KG1 (cell line): Measurements from ENCODE around the gene PLA2G4E.
A peak's percentile ranks its signal among the peaks of the same experiment; 100 is the strongest.

Experiments
- DNase-seq: peaks from one replicate; lab custom pipeline; 2025; lab: John Stamatoyannopoulos, UW

Gene PLA2G4E, protein sequence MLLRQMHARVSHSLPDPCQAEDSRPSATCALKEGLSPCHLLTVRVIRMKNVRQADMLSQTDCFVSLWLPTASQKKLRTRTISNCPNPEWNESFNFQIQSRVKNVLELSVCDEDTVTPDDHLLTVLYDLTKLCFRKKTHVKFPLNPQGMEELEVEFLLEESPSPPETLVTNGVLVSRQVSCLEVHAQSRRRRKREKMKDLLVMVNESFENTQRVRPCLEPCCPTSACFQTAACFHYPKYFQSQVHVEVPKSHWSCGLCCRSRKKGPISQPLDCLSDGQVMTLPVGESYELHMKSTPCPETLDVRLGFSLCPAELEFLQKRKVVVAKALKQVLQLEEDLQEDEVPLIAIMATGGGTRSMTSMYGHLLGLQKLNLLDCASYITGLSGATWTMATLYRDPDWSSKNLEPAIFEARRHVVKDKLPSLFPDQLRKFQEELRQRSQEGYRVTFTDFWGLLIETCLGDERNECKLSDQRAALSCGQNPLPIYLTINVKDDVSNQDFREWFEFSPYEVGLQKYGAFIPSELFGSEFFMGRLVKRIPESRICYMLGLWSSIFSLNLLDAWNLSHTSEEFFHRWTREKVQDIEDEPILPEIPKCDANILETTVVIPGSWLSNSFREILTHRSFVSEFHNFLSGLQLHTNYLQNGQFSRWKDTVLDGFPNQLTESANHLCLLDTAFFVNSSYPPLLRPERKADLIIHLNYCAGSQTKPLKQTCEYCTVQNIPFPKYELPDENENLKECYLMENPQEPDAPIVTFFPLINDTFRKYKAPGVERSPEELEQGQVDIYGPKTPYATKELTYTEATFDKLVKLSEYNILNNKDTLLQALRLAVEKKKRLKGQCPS

DNA sequence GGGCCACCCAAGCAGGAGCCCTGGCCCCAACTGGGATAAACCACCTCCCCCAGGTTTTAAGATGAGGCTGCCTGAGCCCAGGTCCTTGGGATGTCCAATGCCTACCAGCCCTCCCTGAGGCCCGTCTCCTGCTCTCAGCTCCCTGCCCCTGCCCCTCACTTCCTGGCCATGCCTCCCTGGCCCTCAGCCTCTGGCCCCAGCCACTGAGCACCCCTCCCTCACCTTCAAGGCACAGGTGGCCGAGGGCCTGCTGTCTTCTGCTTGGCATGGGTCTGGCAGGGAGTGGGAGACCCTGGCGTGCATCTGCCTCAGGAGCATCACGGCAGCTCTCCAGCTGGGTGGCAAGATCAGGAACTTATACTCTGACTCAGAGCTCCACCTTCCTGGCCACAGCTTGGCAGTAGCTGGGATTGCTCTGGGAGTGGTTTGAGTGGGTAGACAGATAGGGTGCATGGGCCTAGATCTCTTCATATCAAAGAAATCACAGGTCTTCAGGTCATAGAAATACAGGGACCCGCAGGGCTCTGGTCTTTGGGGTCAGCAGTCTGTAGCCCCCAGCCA, at the start of gene PLA2G4E:
Gene PLA2G4E (minus strand): TSS at position 330 of the 561 bp plus-strand sequence. CDS start 12 bp downstream, at position 318.
- no peak for DNase-seq

DNA sequence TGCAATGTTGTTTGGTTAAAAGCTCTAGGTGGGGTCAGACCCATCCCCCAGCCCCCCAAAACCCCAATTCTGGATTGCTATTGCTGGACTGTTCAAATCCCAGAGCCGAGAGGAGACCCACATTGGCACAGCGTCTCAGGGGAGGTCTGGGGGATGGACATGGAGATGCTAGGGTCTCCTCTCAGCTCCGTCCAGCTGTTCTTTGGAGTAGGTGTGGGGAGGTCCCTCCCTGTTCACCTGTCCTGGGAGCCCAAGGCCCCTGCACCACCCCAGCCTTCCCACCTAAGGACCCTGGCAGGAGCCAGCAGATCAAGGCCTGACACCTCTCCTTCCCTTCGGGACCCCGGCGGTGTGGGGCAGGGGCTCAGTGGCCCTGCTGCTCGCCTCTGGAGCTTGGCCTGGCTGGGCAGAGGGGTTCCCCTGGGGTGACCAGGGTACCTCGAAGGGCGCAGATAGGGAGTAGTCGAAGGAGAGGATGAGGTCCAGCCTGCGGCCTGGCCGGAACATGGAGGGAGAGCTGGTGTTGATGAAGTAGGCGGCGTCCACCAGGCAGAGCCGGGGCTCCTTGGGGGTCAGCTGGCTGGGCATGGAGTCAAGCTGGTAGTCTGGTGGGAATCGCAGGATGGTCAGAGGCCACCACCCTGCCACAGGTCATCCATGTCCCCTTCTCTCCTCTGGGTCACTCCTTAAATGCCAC, 49.6 kb upstream of the PLA2G4E start:
- no peak for DNase-seq

DNA sequence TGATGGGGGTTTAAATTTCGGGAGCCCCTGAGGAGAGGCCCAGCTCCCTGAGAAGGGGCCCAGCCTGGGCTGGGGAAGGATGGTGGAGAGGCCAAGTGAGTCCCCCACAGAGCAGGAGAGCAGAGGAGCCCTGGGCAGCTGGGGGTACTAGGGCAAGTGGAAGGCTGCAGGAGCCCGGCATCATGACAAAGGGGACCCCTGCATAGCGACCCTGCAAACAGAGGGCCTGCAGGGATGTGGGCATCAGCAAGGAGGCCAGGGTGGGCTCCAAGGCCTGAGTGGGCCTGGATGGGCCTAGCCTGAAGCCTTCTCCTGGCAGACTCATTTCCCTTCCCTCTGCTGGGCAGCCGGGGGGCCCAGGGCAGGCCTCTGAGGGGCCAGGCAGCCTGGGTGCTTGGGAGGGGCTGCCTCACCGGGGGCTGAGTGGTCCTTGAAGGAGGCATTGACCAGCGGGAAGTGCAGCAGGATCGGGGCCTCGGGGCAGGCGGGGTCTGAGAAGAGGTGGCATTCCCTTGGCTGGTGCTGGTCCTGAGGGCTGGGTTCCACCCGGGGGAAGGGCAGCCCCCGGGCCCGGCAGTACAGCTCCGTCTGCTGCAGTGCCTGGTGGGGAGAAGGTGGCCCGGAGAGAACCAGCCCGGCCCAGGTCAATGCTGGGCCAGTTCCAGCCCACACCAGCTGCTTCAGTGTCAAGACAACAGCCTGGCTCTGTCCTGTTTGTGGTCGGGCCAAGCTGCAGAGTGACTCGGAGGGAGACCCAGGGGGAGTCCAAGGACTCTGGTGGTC, 48.8 kb upstream of the PLA2G4E start:
- DNase-seq, result no peak

DNA sequence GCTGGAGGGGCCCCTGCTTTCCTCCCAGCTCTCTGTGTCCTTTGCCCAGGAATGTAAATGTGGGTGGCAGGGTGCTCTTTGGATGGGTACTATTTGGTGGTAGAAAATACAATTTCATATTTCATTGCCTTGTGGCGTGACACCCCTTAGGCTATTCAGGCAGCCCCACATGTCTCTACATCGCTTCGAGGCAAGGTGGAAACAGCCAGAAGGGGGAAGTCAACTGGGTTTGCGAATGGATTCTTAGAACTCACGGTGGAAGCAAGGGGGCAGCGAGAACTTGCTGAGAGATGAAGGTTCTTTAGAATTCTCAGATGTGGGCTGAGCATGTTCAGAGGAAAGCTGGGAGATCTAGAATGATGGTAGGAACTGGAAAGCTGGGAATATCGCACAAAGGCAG, 48.2 kb upstream of the PLA2G4E start:
- DNase-seq, result no peak

DNA sequence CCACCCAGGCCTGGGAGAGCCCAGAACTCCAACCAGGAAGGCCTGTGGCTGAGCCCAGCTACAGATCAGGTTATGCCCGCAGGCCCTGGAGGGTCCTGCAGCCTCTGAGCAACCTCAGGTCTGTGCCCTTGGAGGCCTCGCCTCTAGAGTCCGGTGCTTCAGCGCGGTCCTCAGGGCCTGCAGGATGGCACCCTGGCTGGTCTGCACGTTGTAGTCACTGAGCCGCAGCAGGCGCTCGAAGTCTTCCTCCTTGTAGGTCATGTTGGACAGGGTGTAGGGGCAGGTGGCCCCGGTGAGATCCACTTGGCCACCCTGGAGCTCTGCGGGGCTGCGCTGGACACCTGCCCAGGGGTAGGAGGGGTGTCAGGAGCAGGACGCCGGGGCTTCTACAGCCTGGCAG, 47.8 kb upstream of the PLA2G4E start:
- DNase-seq, result no peak

DNA sequence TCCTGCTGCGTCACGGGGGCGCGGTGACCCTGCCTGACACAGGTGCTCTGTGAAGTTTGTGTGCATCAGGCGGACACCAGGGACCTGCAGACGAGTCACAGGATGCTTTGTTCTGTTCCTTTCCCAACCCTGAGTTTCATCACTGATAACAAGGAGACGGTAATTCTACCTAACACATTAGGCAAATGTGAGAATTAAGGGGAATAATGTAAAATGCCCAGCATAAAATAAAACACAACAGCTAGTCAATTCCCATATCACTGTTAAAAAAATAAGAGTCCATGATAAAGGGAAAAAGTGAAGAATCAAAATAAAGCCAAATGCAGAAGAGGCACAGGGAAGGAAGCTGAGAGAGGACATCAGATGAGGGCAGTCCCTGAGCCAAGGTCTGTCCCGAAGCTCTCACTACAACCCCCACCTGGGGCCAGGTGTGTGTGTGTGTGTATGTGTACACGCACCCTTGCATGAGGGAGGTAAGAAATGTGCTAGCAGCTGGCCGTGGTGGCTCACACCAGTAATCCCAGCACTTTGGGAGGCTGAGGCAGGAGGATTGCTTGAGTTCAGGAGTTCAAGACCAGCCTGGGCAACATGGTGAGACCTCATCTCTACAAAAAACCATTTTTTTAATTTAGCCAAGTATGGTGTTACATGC, 46.0 kb upstream of the PLA2G4E start:
- no peak for DNase-seq

DNA sequence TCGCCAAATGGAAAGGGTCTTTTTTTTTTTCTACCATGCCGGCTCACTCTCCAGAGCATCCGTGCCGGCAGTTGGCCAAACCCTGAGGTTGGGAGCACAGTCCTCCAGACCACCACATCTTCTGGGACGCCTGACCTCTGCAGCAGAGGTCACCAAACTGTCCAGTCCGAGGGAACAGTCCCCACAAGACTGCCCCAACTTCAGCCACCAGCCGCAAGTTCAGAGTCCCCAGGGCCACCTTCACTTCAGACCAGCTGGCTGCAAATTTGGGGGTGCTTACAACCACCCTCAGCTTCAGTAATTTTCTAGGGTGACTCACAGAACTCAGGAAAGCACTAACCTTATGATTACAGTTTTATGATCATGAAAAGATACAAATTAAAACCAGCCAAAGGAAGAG, 44.6 kb upstream of the PLA2G4E start:
- DNase-seq, result no peak

DNA sequence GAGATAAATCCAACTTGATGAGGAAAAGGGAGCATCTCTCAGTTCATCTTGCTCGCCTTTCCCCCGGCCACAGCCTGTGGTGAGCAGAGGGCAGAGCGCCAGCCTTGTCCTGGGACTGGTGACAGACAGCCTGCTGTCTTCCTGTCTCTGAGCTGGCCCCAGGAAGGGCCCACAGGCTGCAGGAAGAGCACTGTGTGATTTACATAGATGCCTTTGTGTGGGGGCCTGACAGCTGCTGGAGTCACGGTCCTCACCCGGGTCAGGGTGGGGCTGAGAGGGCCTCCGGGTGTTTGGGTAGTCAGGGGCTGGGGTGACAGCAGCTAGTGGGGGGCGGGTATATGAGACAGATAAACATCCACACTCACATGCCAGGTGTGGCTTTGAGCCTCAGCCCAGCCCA, 44.2 kb upstream of the PLA2G4E start:
- no peak for DNase-seq

DNA sequence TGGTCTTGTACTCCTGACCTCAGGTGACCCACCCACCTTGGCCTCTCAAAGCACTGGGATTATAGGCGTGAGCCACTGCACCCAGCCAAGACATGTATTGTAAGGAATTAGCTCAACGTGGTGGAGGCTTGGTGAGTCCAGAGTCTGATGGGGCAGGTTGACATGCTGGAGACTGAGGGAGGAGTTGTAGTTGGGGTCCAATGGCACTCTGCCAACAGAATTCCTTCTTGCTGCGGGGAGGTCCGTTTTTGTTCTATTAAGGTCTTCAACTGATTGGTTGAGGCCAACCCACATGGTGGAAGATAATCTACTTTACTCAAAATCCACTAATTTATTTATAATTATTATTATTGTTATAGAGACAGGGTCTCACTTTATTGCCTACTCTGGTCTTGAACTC, 43.4 kb upstream of the PLA2G4E start:
- DNase-seq, result no peak

DNA sequence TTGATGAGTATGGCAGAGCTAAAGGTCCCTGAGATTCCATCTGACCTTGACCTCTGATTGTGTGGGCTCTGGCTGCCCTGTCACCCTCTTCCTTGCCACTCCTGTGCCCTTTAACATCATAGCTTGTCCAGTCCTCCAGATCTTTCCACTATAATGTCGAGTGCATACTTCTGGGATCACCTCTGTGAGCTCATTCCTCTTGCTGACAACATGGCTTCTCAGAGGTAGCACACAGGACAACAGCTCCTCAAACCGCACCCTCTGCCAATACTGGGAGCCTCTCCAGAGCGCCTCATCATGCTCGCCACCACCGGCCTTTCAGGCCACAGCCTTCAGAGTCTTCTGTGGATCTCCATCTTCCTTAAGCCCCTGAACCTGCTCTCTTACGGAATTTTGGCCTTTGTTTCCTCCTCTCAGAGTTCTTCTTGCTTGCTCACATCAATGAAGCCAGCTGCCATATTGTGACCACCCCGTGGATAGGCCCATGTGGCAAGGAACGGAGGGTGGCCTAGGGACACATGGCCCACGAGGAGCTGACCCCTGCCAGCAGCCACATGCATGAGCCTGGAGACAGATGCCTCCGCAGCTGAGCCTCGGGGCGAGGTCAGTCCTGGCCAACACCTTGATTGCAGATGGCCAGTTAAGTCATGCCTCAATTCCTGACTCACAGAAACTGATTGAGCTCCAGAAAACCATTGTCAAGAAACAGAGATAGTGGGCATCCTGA, 42.4 kb upstream of the PLA2G4E start:
- no peak for DNase-seq

DNA sequence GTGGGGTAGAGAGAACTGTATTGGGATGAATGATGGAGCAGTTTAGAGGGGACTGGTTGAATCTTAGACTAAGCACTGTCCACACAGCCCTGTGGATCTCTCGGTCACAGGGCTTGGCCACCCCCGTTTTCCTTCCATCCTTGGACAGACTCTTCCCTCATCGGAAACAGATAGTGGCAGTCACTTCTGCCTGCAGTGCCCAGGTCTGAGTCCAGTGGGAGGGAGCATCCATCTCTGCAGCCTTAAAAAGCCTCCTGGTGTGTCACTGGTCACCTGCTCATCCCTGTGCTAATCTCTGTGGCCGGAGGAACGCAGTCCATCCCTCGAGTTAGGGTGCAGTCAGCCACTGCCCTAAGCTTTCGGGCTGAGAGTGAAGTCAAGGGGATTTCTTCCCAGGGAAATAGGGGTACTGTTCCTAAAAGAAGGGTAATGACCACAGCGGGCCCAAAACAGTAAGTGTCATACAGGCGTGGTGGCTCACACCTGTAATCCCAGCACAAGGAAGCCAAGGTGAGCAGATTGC, 41.5 kb upstream of the PLA2G4E start:
- DNase-seq, result no peak

DNA sequence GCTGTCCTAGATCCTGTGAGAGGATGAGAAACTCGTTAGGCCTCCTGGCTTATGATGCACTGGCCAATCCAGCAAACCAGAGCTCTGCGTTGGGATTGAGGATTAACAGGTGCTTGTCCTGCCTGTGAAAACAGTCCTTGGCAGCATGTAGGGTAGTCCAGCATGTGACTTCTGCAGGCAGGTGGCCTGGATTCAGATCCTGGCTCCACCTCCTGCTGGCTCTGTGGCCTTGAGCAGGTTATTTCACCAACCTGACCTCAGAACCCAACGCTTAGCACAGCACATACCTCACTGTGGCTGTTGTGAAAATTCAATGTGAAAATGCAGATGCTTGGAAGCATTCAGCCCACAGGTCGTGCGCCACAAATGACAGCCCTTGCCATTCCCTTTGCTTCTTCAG, 40.0 kb upstream of the PLA2G4E start:
- no peak for DNase-seq

DNA sequence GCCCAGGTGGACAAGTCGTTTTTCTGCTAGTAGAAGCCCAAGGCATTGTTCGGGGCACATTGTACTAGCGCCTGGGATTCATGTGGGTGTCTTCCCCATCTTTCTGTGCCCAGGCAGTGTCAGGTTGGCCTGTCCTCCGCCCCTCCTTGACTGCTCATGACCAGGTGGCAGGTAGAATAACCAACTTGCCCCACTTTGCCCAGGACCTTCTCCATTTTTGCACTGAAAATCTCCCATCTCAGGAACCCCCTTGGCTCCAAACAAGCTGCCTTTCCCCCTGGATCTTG, 39.6 kb upstream of the PLA2G4E start:
- no peak for DNase-seq

DNA sequence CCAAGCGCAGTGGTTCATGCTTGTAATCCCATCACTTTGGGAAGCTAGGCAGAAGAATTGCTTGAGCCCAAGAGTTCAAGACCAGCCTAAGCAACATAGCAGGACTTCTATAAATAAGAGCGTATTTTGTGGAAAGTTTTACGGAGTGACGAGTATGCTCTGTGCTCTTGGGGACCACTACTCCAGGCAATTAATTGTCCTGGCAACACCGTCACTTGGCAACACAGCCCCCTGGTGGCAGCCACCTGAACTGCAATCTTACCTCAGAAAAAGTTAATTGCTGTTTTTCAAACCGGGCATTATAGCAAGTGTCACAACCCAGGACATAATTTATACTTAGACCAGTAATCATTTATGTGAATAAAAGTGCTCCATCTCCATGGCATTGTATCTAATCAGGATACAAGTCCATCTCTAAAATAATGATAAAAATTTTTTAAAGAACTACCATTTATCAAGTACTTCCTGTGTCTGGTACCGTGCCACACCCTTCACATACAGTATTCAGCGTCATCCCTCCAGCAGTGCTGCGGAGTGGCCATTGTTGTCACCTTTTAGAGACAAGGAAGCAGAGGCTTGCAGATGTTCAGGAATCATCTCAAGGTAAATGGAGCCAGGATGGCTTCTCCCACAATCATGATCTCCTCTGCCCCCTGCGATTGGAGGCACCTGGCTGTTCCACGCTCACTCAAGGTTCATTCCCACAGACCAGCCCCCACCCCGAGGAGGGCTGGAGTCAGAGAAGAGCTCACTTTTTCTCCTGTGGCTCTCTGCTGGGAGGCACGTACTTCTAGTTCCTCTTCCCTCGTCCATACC, 39.0 kb upstream of the PLA2G4E start:
- DNase-seq, result peak; percentile 57

DNA sequence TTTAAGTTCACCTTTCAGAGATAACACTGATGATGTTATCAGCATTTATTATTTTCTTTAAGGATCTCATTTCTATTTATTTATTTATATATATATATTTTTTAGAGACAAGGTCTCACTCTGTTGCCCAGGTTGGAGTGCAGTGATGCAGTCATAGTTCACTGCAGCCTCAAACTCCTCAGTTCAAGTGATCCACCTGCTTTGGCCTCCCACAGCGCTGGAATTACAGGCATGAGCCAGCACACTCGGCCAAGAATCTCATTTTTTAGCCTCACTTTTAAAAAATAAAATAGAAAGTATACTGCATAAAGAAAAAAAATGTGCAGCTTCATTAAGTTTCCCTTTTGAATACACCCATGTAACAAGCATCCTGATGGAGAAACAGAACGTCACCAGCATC, 37.9 kb upstream of the PLA2G4E start:
- no peak for DNase-seq

DNA sequence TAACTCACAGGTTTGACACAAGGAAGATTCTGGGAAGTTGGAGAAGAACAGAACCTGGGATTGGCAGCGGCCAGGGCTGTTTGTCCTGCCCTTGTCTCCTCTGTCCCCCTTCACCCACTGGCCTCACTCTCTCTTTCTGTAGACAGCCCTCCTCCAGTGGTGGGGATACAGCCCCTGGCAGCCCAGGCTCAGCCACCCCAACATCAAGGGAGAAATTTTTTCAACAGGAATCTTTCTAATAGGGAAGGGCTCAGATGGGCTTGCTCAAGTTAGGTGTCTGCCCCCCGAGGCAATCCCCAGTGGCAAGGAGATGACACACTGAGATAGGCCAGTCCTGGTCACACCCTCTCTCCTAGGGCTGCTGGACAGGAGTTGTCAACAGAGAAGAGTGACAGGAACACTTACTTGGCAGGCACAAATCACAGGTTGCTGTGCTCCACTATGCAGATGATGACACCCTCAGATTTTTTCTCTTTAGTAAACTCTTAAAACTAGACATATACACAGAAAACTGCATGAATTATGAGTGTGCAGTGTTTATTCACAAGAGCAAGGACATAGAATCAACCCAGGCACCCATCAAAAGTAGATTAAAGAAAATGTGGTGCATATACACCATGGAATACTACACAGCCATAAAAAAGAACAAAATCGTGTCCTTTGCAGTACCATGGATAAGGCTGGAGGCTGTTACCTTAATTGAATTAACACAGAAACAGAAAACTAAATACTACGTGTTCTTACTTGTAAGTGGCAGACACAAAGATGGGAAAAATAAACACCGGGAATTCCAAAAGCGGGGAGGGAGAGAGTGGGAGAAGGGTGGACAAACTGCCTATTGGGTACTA, 37.2 kb upstream of the PLA2G4E start:
- DNase-seq, result no peak

DNA sequence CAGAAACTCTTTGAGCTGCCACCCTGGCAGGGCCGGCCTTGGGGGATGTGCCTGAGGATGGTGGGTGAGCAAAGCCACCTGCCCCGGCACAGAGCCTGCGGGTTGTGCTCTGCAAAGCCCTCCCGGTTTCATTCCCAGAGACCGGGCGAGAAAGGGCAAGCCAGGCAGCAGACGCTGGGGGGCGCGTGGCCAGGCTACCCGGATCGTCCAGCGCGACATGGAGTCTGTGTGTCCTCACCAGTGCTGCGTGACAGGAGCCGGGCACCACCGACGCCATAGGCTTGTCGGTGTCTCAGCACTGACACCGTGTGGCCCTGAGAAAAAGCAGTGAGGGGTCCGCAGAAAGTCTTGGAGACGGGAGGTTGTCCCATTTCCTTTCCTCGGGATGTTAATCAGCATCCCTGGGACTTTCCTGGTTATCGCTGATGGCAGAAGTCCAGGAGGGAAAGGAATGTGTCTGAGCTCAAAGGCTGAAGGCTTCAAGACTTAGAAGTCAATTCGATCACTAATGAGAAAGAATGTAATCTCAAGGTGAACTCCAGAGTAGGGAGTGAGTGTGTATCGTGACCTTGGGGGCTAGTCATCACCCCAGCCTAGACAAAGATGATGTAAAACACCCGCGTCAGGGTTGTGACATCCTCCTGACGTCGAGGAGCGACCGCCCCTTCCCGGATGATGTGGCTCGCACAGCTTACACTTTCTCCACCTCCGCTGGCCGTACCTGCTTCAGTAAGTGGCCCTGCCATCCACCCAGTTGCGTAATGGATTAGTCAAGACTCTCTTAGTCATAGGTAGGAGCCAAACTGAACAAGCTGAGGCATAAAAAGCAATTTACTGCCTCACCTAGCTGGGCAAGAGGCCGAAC, 36.3 kb upstream of the PLA2G4E start:
- DNase-seq, result no peak

DNA sequence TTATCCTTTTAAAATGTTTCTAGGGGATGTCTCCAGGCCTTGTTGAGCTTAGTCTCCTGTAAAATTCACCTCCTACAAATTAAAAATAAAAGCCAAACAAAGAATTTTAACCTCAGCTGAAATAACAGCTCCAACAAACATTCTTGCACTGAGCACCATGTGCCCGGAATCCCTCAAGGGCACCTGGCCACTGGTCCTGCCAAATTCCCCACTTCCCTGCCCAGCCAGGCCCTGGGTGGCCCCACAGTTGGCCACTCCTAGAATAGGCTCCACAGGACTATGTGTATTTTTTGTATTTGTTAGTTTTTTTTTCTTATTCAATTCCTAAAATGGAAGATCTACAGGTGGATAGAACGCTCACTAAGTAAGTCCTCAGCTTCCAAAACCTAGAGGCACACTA, 33.1 kb upstream of the PLA2G4E start:
- no peak for DNase-seq
